G401.6 (cell line): ENCODE measurements around the gene C13orf46.

Source experiments
- FAIRE-seq: peaks from 2 replicates; lab custom pipeline; 2012; peaks lifted over from hg19 to GRCh38; lab: Jason Lieb, UNC

C13orf46 gene

GRCh38 chr13:113905018-113905417, 68.9 kb downstream of the C13orf46 start:
- no peak for FAIRE-seq

- FAIRE-seq, result no peak
Observed at GRCh38 chr13:113904411-113904810, 69.5 kb downstream of the C13orf46 start.

- FAIRE-seq, result no peak
Observed at GRCh38 chr13:113903912-113904311, 70.0 kb downstream of the C13orf46 start.
